CD4-positive, alpha-beta T cell treated with Interleukin-6 at 100 ng/mL for 8 hours (primary cell): Measurements from ENCODE around the gene ENDOG.
"Not testable (repeated sequence)": the region's sequence is repeated elsewhere in the genome, so short reads cannot be mapped to it uniquely, and the experiment has no call there.

ENCODE experiments used
- DNase-seq: peaks from one replicate; pipeline ENCODE4 v3.0.0-alpha.2; 2020; ENCODE audit warnings: mixed read lengths, low spot score

Gene ENDOG

GRCh38 chr9:128828719-128829452, 10.6 kb downstream of the ENDOG start:
- no peak for DNase-seq

GRCh38 chr9:128829477-128830251, 11.4 kb downstream of the ENDOG start, which contains the start of gene SPOUT1:
Gene SPOUT1, minus strand, starts transcription at chr9:128829794. Its CDS starts 14 bp downstream, at chr9:128829780.
- DNase-seq = peak; percentile 93

- DNase-seq = no peak
These were observed 15.4 kb downstream of the ENDOG start for GRCh38 chr9:128833696-128834095.

GRCh38 chr9:128835246-128836210, 17.2 kb downstream of the ENDOG start:
- no peak for DNase-seq

- no peak for DNase-seq
These were observed 18.3 kb downstream of the ENDOG start for GRCh38 chr9:128836509-128837145.

- DNase-seq = no peak
These were observed 20.0 kb downstream of the ENDOG start for GRCh38 chr9:128838338-128838737.

- no peak for DNase-seq
These were observed 22.2 kb downstream of the ENDOG start for GRCh38 chr9:128840524-128840923.

- DNase-seq = no peak
These were observed 23.6 kb downstream of the ENDOG start for GRCh38 chr9:128841694-128842492.

- not testable (repeated sequence) for DNase-seq
These were observed 24.9 kb downstream of the ENDOG start for GRCh38 chr9:128843171-128843570.

GRCh38 chr9:128845186-128845931, 27.1 kb downstream of the ENDOG start:
- DNase-seq = no peak

- no peak for DNase-seq
These were observed 28.4 kb downstream of the ENDOG start for GRCh38 chr9:128846680-128847030.

GRCh38 chr9:128847803-128848202, 29.5 kb downstream of the ENDOG start:
- DNase-seq = no peak

- DNase-seq = not testable (repeated sequence)
These were observed 32.7 kb downstream of the ENDOG start for GRCh38 chr9:128851024-128851423.

GRCh38 chr9:128851779-128852600, 33.7 kb downstream of the ENDOG start:
- DNase-seq = not testable (repeated sequence)

GRCh38 chr9:128852646-128853045, 34.3 kb downstream of the ENDOG start:
- not testable (repeated sequence) for DNase-seq

GRCh38 chr9:128854454-128854853, 36.2 kb downstream of the ENDOG start:
- DNase-seq = not testable (repeated sequence)

- DNase-seq = not testable (repeated sequence)
These were observed 40.2 kb downstream of the ENDOG start for GRCh38 chr9:128858476-128858875.

- no peak for DNase-seq
These were observed 42.6 kb downstream of the ENDOG start for GRCh38 chr9:128860937-128861336.

GRCh38 chr9:128861501-128861900, 43.2 kb downstream of the ENDOG start:
- DNase-seq = no peak
